Inflammatory macrophage (primary cell): ENCODE results near the gene CRKL.
"Not testable (repeated sequence)": the region's sequence is repeated elsewhere in the genome, so short reads cannot be mapped to it uniquely, and the experiment has no call there.

Source experiments
- DNase-seq, 2 donors: peaks; one replicate each; pipeline ENCODE4 v3.0.0-alpha.2; 2020 to 2022
- total RNA-seq, 18 experiments: gene quantifications; one replicate each; lab custom pipeline; 2026; ENCODE audit warnings: mixed read lengths in 6 of 18, inconsistent platforms in 2 of 18; lab: John Stamatoyannopoulos, UW

CRKL gene
- 55.2 to 119 (median 92.6) reads per million in 18 experiments for total RNA-seq

GRCh38 chr22:20916916-20917810, at the start of gene CRKL:
Gene CRKL, plus strand, starts transcription at chr22:20917407. Its CDS starts 528 bp downstream, at chr22:20917935.
- DNase-seq = peak; percentile 98

- no peak for DNase-seq
Observed at GRCh38 chr22:20868025-20868962, 48.9 kb upstream of the CRKL start.

- no peak for DNase-seq
Observed at GRCh38 chr22:20869234-20869633, 48.0 kb upstream of the CRKL start.

- DNase-seq = no peak
Observed at GRCh38 chr22:20873214-20873613, 44.0 kb upstream of the CRKL start.

GRCh38 chr22:20875296-20875695, 41.9 kb upstream of the CRKL start:
- DNase-seq = no peak

- DNase-seq = no peak
Observed at GRCh38 chr22:20877715-20878114, 39.5 kb upstream of the CRKL start.

GRCh38 chr22:20881231-20881630, 36.0 kb upstream of the CRKL start:
- no peak for DNase-seq

GRCh38 chr22:20881869-20882815, 35.1 kb upstream of the CRKL start:
- no peak for DNase-seq

- DNase-seq = no peak
Observed at GRCh38 chr22:20882855-20883254, 34.4 kb upstream of the CRKL start.

- DNase-seq = no peak
Observed at GRCh38 chr22:20884454-20884853, 32.8 kb upstream of the CRKL start.

- DNase-seq = no peak
Observed at GRCh38 chr22:20885017-20885556, 32.1 kb upstream of the CRKL start.

- peak; percentile 86 to 88 for DNase-seq
Observed at GRCh38 chr22:20885557-20886323, 31.5 kb upstream of the CRKL start.

- DNase-seq = no peak
Observed at GRCh38 chr22:20887375-20887774, 29.8 kb upstream of the CRKL start.

GRCh38 chr22:20889025-20889704, 28.0 kb upstream of the CRKL start:
- peak; percentile 73 to 76 for DNase-seq

GRCh38 chr22:20889904-20890540, 27.2 kb upstream of the CRKL start:
- no peak for DNase-seq

- DNase-seq = no peak
Observed at GRCh38 chr22:20890975-20891374, 26.2 kb upstream of the CRKL start.

- not testable (repeated sequence) for DNase-seq
Observed at GRCh38 chr22:20897737-20898136, 19.5 kb upstream of the CRKL start.

GRCh38 chr22:20899827-20900423, 17.3 kb upstream of the CRKL start:
- DNase-seq = peak in 1 of 2 donors; percentile 20
